ENCODE measurements around the gene C1QTNF4.
A peak's percentile ranks its signal among the peaks of the same experiment; 100 is the strongest.
"Not testable (repeated sequence)": the region's sequence is repeated elsewhere in the genome, so short reads cannot be mapped to it uniquely, and the experiment has no call there.

Gene C1QTNF4

DNA sequence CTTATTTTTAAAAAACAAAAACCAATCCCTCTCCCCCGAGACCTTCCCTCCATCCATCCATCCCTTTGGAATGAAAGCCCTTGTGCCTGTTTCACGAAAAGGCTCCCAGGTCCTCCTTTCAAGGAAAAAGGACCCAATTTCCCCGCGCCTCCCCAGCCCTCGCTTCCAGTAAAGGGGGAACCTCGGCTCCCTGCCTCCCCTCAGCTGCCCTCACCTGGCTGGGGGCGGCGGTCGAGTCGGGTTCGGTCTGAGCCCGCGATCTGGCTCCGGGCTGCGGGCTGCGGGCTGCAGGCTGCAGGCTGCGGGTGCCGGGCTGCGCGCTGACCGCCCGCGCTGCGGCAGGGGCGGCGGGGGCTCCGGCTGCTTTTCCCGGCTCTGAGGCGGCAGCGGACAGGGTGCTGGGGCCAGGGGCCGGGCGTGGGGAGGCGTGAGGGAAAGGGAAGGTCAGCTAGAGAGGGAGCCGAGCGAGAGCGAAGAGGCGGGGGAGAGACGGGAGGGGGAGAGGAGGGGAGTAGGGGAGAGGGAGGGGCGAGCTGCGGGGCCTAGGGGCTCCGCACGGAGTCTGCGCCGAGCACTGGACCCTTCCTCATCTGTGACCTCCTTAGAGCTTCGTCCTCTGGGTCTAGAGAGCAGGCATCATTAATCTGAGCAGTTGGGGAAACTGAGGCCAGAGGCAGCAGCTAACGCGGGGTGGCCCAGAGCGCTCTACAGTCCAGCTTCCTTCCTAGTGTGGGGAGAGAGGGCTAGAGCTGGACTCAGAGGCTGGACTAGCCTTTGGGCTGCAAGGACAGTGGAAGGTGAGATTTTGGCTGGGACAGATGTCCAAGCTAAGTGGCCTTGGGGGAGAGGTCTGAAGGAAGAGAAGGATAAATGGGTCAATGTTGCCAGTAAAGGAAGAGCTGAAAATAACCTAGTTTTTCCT is at the start of gene C1QTNF4:
Gene C1QTNF4, minus strand, starts transcription at position 478 of the 922 bp plus-strand sequence. CDS start 3,601 bp downstream, outside the sequence.
- no peak for DNase-seq (ENCODE audit: low read depth)

DNA sequence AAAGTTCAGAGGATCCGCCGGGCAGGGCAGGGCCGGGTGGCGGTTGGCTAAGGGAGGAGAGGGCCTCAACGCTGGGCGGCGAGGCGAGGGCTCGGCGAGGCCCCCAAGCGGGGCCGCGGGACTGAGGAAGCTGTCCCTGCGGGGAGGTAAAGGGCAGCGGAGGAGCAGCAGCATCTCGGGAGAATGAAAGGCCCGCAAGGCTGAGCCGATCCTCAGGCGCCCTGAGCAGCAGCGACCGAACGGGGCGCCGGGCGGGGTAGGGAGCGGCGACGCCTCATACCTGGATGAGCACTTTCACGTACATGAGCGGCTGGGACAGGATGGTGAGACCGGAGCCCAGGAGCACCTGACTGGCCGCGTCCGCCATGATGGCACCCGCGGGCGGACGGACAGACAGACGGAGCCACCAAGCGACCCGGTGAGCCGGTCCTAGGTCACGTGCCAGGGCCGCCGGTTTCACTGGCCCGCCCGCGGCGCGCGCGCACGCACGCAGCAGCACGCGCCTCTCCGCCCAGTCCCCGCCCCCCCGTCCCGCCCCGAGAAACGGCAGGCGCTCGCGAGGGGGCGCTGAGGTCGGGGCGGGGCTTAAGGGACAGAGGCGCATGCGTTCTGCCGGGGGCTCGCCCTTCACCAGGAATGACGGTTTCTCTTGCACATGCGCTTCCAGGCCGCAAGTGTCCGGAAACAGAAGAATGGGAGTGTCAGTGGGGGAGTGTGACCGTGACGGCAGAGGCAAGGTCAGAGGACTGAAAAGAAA is 48.1 kb upstream of the C1QTNF4 start, which contains the start of gene MTCH2:
Gene MTCH2, minus strand, starts transcription at position 461 of the 757 bp plus-strand sequence. Its CDS starts 94 bp downstream, at position 367.
- DNase-seq (ENCODE audit: low read depth), result peak; percentile 96

DNA sequence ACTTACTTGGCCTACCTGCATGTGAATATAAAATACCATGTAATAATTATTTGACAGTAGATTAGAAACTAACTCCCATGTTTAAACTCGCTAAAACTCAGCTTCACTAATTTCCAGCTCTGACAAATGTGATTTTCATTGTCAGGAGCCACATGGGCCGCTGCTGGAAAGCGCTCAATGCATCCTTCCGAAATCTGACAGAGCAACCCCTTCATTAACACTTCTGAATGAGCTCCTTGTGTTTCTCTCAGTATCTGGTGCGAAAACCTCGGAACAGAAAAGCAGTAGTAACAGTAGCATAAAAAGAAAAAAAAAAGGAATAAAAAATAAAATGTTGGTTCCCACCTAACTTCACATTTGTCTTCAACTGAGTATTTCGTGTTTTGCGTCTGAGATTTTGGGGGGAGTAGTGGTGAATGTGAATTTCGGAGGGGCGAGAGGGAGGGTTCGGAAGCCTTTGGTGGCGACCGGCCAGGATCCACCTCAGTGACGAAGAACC is 47.4 kb upstream of the C1QTNF4 start:
- DNase-seq (ENCODE audit: low read depth), result no peak

DNA sequence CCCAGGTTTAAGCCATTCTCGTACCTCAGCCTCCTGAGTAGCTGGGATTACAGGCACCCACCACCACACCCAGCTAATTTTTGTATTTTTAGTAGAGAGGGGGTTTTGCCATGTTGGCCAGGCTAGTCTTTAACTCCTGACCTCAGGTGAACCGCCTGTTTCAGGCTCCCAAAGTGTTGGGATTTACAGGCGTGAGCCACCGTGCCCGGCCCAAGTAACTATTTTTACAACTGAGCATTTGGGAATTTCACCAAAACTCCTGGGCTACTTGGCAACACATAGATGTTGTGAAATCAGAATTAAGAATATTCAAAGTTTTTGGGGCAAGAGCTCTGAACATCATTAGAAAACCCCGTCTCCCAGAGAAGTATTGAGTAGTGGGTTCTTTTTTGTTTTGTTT is 46.3 kb upstream of the C1QTNF4 start:
- not testable (repeated sequence) for DNase-seq (ENCODE audit: low read depth)

DNA sequence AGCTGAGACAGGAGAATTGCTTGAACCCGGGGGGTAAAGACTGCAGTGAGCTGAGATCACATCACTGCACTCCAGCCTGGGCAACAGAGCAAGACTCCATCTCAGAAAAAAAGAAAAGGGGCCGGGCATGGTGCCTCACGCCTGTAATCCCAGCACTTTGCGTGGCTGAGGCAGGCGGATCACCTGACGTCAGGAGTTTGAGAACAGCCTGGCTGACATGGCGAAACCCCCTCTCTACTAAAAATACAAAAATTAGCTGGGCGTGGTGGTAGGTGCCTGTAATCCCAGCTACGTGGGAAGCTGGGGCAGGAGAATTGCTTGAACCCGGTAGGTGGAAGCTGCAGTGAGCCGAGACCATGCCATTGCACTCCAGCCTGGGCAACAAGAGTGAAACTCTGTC is 42.1 kb upstream of the C1QTNF4 start:
- DNase-seq (ENCODE audit: low read depth), result not testable (repeated sequence)

DNA sequence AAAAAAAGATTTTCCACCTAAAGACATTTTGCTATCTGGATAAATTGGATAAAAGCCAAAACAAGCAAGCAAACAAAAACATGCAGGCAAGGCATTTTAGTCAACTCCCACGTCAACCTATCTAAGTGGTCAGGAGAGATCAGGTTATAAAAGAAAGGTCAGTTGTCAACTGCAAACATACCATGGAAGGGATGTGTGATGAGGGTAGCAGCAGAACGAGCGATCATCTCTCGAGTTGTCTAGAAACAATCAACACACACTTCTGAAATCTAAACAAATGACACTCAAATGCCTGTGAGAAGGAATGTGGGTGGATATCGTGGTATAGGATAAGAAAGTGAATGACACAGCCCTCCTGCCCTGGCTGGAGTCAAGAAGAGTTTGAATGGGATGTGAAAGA is 37.3 kb upstream of the C1QTNF4 start:
- no peak for DNase-seq (ENCODE audit: low read depth)

DNA sequence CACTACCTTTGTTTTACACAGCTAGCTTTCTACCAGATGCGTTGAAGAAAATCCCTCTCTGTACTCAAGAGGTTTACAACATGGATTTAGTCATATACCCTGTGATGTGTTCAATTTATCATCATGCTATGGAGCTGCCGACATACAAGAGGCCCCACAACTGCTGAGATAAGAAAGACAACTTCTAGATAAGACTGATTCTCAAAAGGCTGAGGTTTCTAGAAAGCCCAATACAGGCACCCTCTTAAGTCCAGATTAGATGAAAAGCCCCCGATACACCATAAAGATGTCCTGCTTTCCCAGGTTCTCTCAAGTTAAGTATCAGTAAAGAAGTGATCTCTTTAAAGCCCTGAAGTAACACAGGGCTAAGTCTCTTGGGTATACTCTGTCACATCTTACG is 33.8 kb upstream of the C1QTNF4 start:
- DNase-seq (ENCODE audit: low read depth), result no peak

DNA sequence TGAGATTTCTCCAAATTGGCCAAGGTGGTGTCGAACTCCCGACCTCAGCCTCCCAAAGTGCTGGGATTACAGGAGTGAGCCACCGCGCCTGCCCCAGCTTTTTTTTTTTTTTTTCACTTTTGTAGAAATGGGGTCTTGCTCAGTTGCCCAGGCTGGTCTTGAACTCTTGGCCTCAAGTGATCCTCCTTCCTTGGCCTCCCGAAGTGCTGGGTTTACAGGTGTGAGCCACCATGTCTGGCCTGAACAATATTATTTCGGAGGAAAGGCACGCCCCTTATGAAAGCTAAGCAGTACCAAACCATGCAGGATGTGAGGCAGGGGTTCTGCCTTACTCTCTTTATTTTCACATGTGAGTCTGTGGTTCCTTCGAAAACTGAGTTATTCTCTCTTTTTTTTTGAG is 32.0 kb upstream of the C1QTNF4 start:
- DNase-seq (ENCODE audit: low read depth), result no peak

DNA sequence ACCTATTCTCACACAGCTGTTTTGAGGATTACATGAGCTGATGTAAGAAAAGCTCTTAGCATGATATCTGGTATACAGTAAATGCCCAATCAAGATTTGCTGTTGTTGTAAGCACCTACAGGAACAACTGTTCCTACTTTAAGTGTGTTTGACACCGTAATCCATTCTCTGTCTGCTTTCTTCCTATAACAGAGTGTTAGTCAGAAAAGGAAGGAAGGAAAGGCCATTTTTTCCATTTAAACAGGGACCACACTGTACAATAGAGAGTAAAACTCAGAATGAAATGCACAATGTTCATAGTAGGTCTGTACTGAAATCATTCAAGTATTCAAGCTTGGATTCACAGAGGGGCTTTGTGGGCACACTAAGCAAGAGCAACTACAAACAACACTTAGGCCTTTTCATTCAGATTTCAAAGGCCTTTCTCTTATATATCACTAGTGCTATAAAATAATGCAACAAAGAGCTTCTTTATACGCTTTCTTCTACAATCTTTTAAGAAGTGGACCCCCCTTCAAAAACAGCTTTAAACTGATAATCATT is 26.7 kb upstream of the C1QTNF4 start:
- no peak for DNase-seq (ENCODE audit: low read depth)

DNA sequence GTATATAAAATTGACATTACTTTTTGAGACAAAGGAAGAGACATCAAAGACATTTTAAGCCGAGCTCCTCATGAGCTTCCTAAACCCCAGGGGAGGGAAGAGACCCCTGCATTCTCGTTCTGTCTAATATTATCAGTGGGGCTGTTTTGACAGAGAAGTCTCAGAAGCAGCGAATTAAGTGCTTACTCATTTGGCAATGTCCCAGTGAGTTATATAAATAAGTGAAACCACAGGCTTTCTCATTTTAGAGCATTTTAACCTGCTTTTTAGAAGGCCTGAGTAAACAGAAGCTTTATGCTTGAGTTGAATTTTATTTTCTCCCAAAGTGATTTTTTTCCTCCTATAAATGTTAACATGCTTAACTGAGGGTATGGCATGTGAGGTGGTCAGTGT is 23.2 kb upstream of the C1QTNF4 start:
- no peak for DNase-seq (ENCODE audit: low read depth)

DNA sequence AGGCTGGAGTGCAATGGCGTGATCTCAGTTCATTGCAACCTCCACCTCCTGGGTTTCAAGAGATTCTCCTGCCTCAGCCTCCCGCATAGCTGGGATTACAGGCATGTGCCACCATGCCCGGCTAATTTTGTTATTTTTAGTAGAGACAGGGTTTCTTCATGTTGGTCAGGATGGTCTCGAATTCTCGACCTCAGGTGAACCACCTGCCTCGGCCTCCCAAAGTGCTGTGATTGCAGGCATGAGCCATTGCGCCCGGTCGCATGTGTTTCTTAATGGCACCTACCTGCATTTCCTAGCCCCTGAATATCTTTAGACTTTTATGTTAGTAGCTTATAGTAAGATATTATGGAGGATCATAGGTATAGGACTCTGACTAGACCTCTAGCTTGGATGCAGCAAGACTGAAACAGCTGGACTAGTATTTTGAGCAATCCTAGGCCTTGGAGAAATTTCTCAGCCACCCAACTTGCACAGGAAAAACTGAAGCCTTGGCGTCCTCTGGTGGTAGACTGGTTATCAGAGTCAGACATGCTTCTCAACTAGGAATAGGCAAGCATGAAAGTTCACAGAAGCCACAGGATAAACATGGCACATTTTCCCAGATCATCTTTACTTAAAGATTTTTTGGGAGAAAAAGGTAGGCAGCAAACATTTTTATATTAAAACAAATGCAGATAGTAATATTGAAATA is 22.7 kb upstream of the C1QTNF4 start:
- peak; percentile 79 for DNase-seq (ENCODE audit: low read depth)

DNA sequence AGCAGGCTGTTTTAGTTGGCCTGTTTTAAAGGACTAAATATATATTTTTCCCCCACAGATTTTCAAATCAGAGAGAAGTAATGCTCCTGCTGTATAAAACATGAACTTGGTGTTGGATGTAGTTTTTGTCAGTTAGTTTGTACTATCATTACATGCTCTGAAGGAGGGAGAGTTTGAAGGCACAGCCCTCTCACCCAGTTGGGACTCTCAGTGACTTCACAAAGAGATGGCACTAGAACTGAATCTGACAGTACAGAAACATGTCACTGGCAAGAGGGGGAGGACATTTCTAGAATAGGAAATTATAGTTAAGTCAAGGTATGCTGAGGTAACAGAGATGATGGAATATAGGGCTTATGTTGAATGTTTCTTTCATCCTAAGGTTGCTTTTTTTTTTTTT is 21.0 kb upstream of the C1QTNF4 start:
- no peak for DNase-seq (ENCODE audit: low read depth)

DNA sequence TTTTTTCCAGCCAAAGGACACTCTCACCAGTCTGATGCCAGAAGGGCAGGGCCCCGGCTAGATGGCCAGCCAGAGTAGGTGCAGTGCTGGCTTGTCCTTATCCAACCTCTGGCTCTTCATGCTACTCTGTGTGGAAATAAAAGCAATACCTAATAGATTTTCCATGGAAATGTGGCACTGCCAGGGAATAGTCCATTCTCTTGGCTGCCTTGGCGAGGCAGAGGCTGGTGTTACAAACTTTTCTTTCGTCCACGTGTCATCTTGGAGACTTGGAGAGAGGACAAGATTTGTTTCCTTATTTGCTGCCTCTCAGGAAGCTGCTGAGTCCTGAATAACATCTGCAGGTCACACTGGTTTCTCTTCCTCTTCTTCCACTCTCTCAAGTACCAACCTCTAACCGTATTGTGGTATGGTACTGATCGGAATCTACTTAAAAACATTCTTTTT is 17.2 kb upstream of the C1QTNF4 start:
- no peak for DNase-seq (ENCODE audit: low read depth)

DNA sequence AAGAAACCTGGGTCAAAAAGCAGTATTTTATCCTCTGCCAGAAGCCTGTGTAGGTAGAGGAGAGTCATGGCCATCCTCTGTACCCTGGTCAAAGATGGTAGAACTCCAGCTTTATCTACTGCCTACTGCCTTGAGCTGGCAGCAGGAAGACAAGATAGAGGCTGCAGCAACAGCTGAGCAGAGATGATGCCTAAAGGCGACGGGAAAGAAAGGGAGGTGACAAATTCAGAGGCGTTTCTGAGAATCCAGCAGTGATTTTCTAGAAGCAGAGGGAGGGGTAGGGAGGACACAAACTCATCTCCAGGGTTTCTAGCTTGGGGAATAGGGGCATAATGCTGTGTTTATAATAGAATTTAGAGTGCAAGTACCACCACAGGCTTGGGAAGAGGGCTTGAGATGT is 15.5 kb upstream of the C1QTNF4 start:
- no peak for DNase-seq (ENCODE audit: low read depth)

DNA sequence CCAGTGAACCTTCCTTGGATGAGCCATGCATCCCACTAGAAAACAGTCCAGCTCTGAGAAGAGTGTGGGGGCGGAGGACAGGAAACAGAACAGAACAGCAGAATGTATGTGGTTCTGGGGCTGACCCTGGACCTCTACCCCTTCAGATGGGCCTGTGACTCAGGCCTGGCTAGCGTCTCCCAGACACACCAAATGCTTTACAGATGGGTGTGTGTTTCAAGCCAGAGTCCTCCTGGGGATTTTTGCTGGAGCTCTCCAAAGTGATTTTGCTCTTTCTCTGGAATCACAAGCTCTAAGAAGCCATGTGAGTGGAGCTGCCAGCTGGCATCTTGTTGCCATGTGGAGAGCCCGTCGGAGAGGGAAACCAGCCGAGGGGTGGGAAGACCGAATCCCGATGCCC is 13.2 kb upstream of the C1QTNF4 start:
- peak; percentile 92 for DNase-seq (ENCODE audit: low read depth)

DNA sequence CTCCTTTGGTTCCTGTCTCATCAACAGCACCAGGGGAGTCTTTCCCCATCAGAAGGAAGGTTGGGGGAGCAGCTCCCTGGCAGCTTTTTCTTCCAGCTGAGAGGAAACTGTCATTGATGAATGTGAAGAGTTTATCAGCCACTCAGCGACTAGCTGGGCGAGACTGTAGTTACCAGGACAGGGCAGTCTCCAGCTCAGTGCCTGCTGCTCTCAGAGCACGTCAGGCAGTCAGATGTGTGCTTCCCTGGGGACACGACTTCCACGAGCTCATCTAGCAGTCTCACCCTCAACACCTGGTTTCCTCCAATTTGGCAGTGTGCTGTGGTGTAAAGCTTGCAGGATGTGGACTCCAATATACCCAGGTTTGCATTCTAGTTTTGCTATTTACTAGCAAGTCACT is 12.5 kb upstream of the C1QTNF4 start:
- no peak for DNase-seq (ENCODE audit: low read depth)

DNA sequence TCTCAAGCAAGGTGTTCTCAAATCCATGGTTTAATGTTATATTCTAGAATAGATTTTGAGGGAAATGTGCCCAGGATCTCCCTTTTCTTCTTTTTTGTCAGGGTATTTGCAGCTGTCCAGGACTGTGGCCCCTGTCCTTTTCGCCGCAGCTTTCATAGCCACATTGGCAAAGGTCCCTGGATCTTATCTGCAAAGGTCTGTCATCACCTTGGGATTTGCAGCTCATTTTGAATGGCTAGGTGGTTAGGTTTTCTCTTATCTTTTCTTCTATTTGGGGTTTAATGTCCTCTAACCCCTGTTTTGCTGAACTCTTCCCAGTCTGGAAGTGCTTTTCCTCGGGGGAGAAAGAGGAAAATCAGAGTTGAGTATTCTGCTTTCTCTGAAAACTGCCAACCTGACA is 11.7 kb upstream of the C1QTNF4 start:
- no peak for DNase-seq (ENCODE audit: low read depth)

DNA sequence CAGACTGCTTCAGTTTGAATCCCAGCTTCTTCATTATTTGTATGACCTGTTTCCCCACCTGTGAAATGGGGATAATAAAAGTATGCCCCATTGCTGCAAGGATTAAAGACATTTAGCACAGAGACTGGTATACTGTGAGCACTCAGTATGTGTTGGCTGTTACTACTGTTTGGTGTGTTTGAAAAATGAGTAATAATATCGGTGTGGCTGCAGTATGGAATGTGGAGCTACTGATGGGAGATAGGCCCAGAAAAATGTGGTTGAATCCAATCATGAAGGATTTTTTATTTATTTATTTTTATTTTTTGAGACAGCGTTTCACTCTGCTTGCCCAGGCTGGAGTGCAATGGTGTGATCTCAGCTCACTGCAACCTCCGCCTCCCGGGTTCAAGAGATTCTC is 9.1 kb upstream of the C1QTNF4 start:
- DNase-seq (ENCODE audit: low read depth), result no peak

DNA sequence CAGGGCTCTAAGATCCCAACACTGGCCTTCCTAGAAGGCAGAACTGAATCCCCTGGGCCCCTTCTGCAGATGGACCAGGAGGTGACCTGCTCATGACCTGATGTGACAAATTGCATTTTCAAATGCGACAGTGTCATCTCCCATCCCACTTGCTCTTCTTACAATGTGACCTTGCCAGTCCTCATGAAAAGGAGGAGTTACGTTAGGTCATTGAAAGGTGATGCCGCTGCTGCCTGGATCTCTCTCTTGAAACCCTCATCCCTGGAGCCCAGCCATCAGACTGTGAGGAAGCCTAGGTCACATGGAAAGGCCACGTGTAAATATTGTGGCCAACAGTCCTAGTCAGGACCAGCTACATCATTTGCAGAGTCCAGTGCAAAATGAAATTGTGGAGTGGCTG is 5.7 kb upstream of the C1QTNF4 start:
- no peak for DNase-seq (ENCODE audit: low read depth)

DNA sequence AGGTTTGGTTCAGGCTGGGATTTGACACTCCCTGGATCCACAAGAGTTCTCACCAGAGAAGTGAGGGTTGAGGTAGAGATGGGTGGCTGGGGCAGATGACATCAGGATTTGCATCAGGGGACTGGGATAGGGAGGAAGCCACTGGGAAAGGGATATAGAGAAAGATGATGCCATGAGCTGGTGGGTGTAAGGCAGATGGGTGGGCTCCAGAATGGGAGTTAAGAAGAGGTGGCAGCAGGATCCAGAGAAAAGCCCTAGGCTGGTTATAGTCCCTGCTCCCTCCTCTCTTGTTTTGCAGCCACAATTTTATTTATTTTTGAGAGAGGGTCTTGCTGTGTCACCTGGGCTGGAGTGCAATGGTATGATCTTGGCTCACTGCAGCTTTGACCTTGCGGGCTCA is 1.8 kb upstream of the C1QTNF4 start:
- no peak for DNase-seq (ENCODE audit: low read depth)

DNA sequence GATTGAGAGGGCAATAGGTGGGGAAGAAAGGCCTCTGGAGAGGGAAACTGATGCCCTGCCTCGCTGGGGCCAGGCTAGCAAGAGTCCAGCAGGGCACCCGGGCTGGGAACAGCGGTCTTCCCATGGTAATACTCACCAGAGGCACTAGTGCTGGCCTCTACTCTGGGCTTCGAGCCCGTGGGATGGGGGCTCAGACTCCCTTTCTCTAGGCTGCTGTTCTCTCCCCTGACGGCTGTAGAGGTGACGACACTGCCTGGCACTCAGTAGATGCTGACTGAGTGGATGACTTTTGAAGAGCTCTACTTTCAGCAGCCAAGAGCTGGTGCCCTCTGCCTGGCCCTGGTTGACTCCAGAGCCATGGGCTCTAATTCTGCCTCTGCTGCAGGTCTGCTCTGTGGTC is 818 bp upstream of the C1QTNF4 start:
- DNase-seq (ENCODE audit: low read depth), result no peak

DNA sequence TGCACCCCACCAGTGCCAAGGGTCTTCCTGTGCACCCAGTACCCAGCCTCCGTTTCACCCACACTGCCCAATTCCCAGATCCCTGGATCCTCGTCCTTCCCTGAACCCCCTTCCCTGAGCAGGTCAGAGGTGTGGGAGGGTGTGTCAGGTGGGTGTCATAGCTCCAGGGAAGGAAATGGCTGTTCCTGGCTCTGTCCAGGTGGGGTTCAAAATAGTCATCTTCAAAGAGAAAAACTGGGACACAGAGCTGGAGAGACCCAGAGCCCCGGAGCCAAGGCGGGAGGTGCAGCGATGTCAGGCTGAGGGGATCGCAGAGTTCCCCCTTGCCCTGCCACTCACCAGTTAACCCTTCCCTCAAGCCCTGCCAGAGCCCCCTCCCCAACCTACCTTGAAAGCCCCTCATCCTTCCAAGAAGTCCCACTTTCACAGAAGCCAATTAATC is 698 bp downstream of the C1QTNF4 start:
- no peak for DNase-seq (ENCODE audit: low read depth)
